KG1 (cell line): ENCODE data around the gene RPS6KB2.
"Not testable (repeated sequence)": the region's sequence is repeated elsewhere in the genome, so short reads cannot be mapped to it uniquely, and the experiment has no call there.

Source experiments
- DNase-seq: peaks from one replicate; lab custom pipeline; 2025; lab: John Stamatoyannopoulos, UW

The RPS6KB2 gene

DNA sequence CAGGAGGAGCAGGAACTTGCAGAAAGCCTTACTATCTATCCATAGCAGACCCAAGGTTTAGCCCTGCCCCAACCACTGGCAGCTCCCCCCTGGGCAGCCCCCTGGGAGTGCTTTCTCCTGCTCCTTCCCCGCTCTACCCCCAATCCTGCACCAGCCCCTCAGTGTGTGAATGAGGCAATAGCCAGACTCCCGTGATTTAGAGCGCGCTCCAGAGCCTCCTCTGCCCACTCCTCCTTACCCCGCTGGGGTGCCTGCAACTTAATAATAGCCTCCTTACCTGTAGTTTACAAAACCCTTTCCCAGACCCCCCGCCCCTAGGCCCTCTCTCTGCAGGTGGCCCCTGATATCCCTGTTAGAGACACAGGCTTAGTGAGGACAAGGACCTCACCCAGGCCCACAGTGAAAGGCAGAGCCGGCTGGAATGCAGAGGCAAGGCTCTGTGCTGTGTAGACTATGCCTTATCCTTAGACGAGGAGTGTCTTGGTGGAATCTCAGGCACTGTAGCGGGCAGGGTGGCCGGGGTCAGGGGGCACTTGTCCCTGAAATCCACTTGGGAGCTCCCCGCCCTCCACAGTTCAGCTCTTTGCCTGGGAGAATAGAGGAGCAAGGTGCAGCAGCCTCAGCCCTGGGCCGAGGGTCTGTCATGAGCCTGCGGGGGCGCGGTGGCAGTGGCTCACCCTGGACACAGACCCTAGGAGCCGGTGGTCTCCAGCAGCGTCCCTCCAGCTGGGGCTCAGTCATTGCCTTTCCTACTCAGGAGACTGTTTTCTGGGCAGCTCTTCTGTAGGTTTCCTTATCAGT lies 17.1 kb upstream of the RPS6KB2 start:
- no peak for DNase-seq

GRCh38 chr11:67411785-67412152 lies 16.5 kb upstream of the RPS6KB2 start:
- no peak for DNase-seq

- no peak for DNase-seq
Observed at GRCh38 chr11:67412495-67413179, 15.7 kb upstream of the RPS6KB2 start.

DNA sequence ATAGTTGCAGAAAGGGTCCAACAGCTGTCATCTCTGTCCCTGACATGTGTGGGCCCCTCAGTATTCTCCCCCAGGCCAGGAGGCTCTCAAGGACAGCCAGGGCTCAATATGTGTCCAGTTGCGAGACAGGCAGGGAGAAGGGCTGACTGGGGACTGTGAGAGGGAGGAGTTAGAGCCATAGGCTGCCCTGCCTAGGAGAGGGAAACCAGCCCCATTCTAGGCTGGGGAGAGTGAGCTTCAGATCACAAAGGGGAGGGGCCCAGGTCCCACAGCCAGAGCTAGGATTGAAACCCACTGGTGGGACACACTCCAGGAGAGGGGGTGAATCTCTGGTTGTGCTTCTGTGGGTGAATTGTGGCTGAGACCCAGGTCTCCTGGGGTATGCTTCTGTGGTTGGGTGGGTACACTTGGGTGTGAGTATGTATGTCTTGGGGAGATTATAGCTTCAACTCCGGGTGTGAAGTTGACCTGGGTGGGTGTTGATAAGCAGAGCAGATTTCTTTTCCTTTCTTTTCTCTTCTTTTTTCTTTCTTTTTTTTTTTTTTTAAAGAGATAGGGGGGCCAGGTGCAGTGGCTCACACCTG lies 14.9 kb upstream of the RPS6KB2 start:
- DNase-seq: no peak

DNA sequence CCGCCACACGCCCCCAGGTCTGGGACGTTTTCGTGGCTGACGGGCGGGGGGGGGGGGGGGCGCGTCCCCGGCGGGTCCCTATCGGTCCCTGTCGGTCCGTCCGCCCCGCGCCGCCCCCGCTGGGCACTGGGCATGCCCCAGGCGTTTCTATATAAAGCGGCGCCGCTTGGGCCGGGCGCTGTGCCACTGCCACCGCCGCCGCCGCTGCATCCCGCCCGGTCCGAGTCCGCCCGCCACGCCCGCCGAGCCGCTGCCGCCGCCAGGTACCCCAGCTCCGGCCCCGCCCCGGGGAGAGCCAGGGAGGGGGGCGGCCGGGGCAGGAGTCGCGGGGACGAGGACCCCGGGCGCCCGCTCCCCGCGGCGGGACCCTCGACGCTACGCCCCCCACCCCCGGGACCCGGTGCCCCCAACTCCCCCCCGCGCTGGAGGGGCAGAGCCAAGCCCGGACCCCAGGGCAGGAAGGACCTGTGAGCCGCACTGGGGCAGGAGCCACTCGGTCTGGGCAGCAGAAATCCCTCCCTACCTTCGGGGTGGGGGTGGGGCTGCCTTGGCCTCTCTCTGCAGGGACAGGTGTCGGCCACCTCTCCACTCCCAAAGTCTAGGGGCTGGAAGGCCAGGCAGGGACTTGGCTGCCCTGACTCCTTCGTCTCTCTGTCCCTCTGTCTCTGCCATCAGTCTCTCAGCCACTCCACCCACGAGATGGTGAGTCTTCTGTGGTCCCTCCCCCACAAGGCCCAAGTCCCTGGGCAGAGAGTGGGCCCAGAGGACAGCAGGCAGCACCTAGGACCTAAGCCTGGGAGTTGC lies 12.6 kb upstream of the RPS6KB2 start, which contains the start of gene CARNS1:
Gene CARNS1, plus strand, starts transcription at position 178 of the 804 bp plus-strand sequence. Its CDS starts 522 bp downstream, at position 700.
- no peak for DNase-seq

DNA sequence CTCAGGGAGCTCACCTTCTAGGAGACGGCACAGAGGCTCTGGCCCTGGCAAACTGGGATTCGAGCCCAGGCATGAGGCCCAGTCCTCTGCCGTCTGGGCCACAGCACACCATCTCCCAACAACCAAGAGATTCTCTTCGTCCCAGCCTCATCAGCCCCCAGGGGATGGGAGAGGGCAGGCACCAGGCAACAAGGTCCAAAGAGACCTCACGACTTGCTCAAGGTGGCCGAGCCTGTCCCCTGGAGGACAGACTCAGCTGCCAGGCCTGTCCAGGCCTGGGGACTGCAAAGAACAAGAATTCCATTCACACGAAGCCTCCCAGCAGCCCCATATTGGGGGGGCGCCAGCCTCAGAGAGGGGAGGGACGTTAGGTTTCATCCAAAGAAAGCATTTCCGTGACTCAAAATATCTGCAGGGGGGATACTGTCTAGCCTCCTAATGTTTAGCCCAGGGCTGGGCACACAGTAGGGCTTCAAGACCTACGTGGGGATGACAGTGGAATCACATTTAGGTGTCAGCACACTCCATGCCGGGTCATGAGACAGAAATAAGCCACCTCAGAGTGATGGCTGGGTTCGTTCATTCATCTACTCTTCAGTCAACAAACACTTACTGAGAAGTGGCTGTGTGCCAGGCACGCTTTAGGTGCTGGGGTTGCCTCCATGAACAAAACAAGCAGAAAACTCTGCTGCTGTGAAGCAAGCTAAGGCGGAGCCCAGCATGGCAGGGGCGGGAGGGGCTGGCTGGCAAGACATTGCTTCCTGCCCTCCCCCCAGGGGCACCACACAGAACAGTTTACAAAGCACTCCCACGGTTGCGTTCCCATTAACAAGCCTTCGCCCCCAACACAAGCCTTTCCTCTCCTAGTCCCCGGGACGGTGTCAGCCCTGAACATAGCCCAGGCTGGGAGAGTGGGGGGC lies 11.6 kb upstream of the RPS6KB2 start:
- DNase-seq: no peak

GRCh38 chr11:67417425-67417824 lies 10.9 kb upstream of the RPS6KB2 start:
- no peak for DNase-seq

GRCh38 chr11:67418476-67419281 lies 9.6 kb upstream of the RPS6KB2 start:
- no peak for DNase-seq

GRCh38 chr11:67419325-67420049 lies 8.8 kb upstream of the RPS6KB2 start:
- DNase-seq: no peak

- no peak for DNase-seq
Observed at GRCh38 chr11:67420147-67420645, 8.1 kb upstream of the RPS6KB2 start.

DNA sequence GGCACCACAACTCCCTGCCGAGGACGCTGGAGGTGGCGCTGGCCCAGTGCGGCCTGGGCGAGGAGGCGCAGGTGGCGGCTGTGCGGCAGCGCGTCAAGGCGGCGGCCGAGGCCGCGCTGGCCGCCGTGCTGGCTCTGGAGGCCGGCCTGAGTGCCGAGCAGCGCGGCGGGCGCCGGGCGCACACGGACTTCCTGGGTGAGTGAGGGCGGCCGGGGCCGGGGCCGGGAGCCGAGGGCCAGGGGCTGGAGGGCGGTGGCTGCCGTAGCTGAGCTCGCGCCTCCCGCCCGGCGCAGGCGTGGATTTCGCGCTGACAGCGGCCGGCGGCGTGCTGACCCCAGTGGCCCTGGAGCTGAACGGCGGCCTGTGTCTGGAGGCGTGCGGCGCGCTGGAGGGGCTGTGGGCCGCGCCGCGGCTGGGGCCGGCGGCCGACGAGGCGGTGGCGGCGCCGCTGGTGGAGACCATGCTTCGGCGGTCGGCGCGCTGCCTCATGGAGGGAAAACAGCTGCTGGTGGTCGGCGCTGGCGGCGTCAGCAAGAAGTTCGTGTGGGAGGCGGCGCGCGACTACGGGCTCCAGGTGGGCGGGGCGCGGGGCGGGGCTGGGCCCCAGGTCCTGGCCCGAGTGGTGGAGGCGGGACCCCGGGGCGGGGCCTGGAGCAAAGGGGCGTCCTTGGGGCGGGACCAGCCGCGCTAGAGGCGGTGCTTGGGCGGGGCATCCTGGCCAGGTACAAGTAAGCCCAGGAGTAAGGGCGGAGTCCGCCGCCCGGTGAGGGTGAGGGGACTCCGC lies 7.5 kb upstream of the RPS6KB2 start:
- DNase-seq: peak; percentile 60

GRCh38 chr11:67421430-67422031 lies 6.8 kb upstream of the RPS6KB2 start:
- DNase-seq: no peak

GRCh38 chr11:67422891-67423290 lies 5.4 kb upstream of the RPS6KB2 start:
- no peak for DNase-seq

DNA sequence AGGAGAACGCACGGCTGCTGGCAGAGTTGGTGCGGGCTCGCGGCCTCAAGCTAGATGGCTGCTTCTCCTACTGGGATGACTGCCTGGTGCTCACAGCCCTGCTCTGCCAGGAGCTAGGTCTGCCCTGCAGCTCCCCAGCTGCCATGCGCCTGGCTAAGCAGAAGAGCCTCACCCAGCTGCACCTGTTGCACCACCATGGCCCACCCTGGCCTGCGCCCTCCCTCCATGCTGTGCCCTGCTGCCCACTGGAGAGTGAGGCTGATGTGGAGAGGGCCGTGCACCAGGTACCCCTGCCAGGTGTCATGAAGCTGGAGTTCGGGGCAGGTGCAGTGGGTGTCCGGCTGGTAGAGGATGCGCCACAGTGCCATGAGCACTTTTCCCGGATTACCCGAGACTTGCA lies 4.8 kb upstream of the RPS6KB2 start:
- DNase-seq: no peak

DNA sequence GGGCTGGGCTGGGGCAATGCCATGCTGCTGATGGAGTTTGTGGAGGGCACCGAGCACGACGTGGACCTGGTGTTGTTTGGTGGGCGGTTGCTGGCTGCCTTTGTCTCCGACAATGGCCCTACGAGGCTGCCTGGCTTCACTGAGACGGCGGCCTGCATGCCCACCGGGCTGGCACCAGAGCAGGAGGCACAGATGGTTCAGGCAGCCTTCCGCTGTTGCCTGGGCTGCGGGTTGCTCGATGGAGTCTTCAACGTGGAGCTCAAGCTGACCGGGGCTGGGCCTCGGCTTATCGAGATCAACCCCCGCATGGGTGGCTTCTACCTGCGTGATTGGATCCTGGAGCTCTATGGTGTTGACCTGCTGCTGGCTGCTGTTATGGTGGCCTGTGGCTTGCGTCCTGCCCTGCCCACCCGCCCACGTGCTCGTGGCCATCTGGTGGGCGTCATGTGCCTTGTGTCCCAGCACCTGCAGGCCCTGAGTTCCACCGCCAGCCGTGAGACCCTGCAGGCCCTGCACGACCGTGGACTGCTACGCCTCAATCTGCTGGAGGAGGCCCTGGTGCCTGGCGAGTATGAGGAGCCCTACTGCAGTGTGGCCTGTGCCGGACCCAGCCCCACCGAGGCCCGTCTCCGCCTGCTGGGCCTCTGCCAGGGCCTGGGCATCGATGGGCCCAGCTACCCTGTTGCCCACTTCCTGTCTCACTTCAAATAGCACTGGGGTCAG lies 4.2 kb upstream of the RPS6KB2 start:
- no peak for DNase-seq

- DNase-seq: not testable (repeated sequence)
Observed at GRCh38 chr11:67427364-67427859, 882 bp upstream of the RPS6KB2 start.

DNA sequence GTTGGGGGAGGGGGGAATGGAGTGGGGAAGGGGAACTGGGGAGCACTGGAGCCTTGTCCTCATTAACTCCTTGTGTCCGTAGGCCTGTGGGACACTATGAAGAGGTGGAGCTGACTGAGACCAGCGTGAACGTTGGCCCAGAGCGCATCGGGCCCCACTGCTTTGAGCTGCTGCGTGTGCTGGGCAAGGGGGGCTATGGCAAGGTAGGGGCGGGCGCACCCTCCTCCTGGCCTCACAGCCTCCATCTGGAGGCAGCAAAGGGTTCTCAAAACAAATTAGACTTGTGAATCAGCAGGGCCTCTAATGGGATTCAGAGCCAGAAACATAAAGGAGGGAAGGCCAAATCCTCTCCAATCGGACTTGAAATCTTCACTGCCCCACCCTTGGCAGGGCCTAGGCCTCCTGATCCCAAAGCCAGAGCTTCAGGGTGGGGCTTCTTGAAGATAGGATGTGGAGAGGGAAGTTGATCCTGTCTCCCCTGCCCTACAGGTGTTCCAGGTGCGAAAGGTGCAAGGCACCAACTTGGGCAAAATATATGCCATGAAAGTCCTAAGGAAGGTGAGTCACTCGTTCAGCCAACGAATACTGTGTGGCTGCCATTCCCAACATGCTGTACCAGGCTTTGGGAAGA lies 859 bp downstream of the RPS6KB2 start:
- DNase-seq: no peak
